Measurements from ENCODE around the gene PTPRJ. TPM values are rescaled to one million over a fixed set of nuclear protein-coding genes. Genes with fewer than 3 reads are reported as not detected.
"Not testable (repeated sequence)": the region's sequence is repeated elsewhere in the genome, so short reads cannot be mapped to it uniquely, and the experiment has no call there.

PTPRJ gene
- total RNA-seq, 1 donor from 2014 or later: 53.4 TPM

- DNase-seq (ENCODE audit: low spot score): no peak
These were observed 131.5 kb downstream of the PTPRJ start for GRCh38 chr11:48111891-48112290.

DNA sequence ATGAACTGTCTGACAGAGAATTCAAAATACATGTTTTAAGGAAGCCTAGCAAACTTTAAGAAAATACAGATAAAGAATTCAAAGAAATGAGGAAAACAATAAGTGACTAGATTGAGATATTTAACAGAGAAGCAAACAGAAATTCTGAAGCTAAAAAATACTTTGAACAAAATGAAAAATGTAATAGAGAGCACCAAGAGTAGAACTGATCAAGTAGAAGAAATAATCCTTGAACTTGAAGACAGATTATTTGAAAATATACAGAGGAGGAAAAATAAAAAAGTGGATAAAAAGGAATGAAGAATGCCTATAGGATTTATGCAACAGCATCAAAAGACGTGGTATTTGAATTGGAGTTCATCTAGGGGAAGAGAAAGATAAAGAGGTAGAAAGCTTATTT is 134.4 kb downstream of the PTPRJ start:
- DNase-seq (ENCODE audit: low spot score): no peak

DNA sequence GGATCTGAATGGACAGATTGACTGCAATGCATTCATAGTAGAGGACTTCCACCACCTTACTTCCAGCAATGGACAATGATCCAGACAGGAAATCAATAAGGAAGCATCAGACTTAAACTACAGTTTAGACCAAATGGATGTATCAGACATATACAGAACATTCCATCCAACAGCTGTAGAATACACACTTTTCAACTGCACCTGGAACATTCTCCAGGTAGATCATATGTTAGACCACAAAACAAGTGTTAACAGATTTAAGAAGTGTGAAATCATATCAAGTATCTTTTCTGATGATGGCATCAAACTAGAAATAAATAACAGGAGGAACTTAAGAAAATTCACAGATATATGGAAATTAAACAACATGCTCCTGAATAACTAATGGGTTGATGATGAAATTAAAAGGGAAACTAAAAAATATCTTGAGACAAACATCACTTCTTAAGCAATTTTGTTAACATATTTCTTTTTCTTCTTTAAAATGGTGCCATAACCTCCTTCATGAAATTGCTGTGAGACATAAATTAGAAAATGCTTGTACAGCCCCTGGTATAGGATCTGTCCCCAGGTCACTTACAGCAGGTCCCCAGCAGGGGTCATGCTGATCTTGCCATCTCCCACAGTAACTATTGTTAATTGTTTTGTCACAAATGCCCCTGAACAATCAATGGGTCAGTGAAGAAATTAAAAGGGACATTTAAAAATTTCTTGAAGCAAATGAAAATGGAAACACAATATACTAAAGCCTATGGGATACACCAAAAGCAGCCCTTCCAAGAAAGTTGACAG is 136.3 kb downstream of the PTPRJ start:
- no peak for DNase-seq (ENCODE audit: low spot score)

DNA sequence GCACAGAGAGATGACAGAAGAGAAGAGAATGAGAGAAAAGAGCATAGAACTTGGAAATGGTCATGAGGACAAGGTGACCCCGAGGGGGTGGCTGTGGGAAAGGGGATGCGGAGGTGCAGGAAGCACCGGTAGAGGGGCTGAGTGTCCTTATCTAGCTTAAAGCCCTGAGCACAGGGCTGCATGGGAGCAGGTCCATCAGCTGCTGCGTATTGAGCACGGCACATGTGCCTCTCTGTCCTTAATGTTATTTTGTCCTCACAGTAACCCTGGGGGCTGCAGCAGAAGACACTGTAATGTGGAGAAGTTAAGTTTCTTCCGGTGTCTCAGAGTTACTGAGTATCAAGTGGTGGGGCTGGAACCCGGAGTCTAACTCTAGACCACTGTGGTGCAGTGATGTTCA is 141.9 kb downstream of the PTPRJ start:
- no peak for DNase-seq (ENCODE audit: low spot score)

GRCh38 chr11:48122656-48123055 is 142.3 kb downstream of the PTPRJ start:
- DNase-seq (ENCODE audit: low spot score): no peak

GRCh38 chr11:48123254-48123875 is 143.0 kb downstream of the PTPRJ start:
- DNase-seq (ENCODE audit: low spot score): no peak

DNA sequence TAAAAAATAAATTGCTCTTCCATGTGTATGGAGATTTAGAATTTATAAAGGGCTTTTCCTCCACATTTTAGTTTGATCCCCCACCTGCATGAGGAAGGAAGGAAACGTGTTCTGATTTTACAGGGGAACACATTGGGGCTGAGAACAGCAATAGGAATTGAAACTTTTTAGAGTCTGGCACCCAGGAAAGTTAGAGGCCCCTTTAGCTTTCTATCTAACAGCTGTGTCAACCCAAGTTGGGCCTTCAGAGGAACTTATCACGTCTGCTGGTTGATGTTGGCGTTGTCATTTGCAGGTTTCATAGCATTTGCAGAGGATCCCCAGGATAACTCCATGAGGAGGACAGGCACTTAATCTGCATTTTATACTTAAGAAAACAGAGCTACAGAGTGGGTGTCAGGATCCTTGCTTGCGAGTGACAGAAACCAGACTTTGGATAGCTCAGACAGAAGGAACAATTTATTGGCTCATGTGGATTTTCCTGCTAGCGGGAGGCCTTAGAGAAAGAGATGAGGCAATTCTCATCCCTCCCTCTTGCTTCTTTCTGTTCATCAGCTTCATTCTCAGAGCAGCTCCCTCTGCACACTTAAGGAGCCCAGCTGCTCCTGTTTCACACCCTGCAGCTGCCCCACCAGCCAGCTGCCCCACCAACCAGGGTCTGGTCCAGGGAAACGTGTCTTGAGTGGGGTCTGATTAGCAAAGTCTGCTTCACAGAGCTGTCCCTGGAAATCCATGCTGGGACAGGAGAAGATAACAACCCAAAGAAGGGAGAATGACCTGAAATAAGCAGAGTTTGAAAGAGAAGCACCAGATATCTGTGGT is 143.8 kb downstream of the PTPRJ start:
- no peak for DNase-seq (ENCODE audit: low spot score)

DNA sequence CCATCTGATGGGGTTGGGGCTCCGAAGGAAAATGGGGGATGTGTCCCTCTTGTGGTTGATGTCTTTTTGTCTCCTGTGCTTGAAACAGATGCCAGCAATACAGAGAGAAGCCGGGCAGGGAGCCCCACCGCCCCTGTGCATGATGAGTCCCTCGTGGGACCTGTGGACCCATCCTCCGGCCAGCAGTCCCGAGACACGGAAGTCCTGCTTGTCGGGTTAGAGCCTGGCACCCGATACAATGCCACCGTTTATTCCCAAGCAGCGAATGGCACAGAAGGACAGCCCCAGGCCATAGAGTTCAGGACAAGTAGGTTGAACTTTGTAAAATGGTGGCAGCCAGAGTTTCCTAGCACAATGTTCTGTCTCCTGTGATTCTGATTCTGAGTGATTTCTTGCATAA is 144.5 kb downstream of the PTPRJ start:
- no peak for DNase-seq (ENCODE audit: low spot score)

- DNase-seq (ENCODE audit: low spot score): no peak
These were observed 145.5 kb downstream of the PTPRJ start for GRCh38 chr11:48125866-48126265.

DNA sequence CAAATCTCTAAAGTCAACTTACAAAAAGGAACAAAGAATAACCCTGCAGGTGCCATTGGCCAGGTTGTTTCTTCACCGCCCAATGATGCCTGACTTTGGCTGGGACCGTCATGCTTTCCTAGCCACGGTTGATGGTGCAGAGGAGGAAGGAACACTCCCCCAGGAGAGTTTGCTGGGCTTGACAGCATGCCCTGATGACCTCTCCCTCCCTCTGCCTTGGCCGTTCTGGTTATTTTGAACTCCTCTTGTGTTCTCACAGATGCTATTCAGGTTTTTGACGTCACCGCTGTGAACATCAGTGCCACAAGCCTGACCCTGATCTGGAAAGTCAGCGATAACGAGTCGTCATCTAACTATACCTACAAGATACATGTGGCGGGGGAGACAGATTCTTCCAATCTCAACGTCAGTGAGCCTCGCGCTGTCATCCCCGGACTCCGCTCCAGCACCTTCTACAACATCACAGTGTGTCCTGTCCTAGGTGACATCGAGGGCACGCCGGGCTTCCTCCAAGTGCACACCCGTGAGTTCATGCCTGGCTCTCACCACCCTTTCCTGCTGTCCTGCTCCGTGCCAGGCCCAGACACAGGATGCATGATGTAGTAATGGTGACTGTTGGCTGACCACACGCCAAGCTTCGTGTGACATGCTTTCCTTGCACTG is 147.3 kb downstream of the PTPRJ start:
- DNase-seq (ENCODE audit: low spot score): no peak

- no peak for DNase-seq (ENCODE audit: low spot score)
These were observed 149.5 kb downstream of the PTPRJ start for GRCh38 chr11:48129697-48130395.

DNA sequence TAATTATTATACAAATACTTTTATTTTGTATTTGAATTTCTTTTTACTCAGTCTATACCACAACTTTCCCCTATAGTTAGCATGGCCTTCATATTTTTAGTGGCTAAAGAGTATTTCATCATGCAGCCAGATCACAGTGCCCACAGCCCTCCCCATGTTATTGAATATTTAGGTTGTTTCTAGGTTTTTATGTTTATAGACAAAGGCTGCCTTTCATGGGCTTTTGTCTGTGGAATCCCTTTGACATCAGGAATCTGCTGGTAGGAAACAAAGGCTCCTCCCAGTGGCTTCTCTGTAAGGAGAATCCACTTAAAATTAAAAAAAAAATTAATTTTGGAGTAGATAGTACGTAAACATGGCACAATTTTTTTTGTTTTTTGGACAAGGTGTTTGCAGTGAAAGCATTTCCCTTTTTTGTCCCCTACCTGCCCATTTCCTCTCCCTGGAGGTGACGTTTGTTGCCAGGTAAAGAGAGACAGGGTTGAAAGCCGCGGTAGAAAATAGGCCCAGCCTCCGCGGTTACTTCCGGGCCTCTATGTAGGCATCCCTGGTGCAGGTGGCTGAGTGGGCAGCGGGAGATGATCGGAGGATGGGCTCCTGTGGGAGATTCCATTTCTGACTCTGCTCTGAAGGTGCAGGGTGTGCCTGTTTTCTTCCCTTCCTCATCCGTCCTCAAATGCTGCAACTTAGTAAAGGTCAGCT is 154.0 kb downstream of the PTPRJ start:
- DNase-seq (ENCODE audit: low spot score): no peak

- DNase-seq (ENCODE audit: low spot score): no peak
These were observed 157.9 kb downstream of the PTPRJ start for GRCh38 chr11:48138222-48138621.

GRCh38 chr11:48139896-48140295 is 159.5 kb downstream of the PTPRJ start:
- DNase-seq (ENCODE audit: low spot score): not testable (repeated sequence)

DNA sequence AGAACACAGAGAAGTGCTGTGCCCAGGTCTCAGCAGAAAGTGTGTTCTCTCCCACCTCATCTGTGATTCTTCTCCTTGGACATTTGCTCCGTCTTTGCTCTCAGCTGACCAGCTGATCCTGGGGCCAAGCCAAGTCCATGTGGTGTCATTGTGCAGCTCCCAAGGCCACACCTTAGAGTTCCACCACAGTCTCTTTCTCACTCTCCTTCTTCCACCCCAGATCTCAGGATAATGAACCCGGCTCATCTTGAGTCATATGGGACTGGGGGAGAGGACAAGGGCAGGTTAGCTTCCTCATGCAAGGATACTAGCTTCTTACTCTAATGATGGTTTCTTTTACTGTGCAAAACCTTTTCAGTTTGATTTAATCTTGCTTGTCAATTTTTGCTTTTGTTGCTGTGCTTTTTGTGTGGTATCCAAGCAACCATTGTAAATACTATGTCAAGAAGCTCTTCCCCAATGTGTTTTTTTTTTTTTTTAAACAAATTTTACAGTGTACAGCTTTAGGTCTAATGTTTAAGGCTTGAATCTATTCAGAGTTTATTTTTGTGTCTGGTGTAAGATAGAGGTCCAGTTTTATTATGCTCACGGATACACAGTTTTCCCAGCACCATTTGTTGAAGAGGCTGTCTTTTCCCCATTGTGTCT is 161.2 kb downstream of the PTPRJ start:
- no peak for DNase-seq (ENCODE audit: low spot score)

DNA sequence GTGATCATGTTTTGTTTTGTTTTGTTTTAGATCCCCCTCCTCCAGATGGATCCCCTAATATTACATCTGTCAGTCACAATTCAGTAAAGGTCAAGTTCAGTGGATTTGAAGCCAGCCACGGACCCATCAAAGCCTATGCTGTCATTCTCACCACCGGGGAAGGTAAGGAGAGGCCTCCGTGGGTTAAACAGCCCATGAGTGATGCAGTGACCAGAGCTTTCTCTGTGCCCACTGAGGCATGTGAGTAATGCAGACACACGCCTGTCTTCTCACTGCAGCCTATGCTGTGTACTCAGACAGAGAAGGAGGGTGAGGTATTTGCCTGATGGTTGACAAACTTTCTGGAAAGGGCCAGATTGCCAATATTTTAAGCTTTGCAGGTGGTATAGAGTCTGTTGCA is 162.5 kb downstream of the PTPRJ start:
- DNase-seq (ENCODE audit: low spot score): no peak

DNA sequence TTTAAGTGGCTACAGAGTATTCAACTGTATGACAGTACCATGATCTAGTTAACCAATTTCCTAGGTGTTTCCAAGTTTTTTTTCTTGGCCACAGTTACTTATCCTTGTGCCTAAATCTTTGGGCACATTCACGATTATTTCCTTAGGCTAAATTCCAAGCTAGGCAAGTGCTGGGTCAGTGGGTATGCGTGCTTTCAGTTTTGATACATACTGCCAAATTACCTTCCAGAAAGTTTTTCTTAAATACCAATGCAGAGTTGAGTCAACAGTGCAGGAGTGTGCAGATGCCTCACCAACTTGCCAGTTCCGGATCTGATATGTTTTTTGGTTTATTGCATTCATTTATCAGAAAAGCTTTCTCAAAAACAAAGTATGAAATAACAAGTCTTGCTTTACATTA is 168.4 kb downstream of the PTPRJ start:
- DNase-seq (ENCODE audit: low spot score): no peak

DNA sequence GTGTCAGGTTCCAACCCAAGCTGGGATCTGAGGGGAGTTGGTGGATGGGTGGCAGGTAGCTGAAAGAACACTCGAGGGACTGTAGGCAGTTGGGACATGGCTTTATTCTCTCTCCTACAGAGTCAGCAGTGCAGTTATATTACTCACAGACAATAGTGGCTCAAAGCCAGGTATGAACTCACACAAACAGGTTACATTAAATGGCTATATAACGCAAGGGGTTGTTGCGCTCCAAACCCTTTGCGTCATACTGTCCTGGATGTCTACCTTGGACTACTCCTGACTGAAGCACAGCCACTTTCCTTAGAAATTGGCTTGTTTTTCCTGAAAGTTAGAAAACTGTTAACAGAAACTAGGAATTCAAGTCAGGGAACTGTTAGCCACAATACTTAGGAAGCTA is 169.9 kb downstream of the PTPRJ start:
- no peak for DNase-seq (ENCODE audit: low spot score)

DNA sequence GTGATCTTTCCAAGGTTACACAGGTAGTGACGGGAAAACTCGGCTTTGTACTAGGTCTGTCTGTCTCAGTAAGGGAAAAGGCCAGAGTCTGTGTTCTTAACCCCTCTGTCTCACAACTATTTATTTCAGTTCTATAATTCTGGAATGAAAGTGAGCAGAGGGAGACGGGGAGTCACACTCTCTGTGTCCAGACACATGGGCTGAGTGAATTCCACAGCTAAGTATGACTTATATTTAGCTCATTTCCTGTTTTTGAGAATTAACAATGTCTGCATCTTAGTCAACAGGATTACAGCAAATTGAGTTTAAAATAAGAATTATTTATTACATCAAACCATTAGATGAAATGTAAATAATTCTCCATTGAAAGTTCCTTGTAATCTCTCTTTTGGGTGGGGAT is 173.8 kb downstream of the PTPRJ start:
- no peak for DNase-seq (ENCODE audit: low spot score)

Data from mucosa of gallbladder (tissue), 1 donor.